Esophagus squamous epithelium (tissue), 4 donors: Measurements from ENCODE around the gene STARD13.

Experiments
- CTCF ChIP-seq, 6 experiments: fragments of 450-650 bp in 4 of 6; fragments of 200-600 bp in 2 of 6; sonication (generic) in 2 of 6; IDR thresholded peaks; one replicate each; pipeline ENCODE4 v1.5.1; 2016 to 2019; ENCODE audit warnings: antibody characterized with exemption in 6 of 6, mild to moderate bottlenecking in 4 of 6, moderate library complexity in 4 of 6
- POLR2A ChIP-seq, 4 donors: fragments of 450-650 bp; IDR thresholded peaks; one replicate each; pipeline ENCODE4 v1.6.1; 2017; ENCODE audit warnings: antibody characterized with exemption in 4 of 4, mild to moderate bottlenecking in 4 of 4, moderate library complexity in 3 of 4

DNA sequence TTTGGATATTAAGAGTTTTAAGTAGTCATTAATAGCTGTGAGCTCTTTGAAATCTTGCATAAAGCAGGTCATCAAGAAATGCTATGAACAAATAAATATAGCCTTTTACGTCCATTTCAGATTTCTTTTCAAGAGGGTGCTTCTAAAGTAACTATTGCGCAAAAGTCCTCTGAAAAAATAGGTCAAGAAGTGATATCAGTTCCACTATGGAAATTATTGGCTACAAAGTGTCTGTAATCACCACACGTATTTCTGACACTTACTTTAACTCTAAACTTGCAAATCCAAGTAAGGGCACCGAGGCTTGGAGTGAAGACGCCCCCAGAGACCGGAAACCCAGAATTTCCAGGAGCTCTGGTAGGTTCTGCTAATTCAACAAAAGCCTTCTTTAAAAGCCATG is 44.9 kb upstream of the STARD13 start:
- TF ChIP-seq POLR2A (IDR thresholded peaks at IDR 0.05) (no peak), CTCF (IDR thresholded peaks at IDR 0.05) (no peak)
